Measurements from ENCODE around the gene FAHD2A.
"Not testable (repeated sequence)": the region's sequence is repeated elsewhere in the genome, so short reads cannot be mapped to it uniquely, and the experiment has no call there.

Gene FAHD2A

DNA sequence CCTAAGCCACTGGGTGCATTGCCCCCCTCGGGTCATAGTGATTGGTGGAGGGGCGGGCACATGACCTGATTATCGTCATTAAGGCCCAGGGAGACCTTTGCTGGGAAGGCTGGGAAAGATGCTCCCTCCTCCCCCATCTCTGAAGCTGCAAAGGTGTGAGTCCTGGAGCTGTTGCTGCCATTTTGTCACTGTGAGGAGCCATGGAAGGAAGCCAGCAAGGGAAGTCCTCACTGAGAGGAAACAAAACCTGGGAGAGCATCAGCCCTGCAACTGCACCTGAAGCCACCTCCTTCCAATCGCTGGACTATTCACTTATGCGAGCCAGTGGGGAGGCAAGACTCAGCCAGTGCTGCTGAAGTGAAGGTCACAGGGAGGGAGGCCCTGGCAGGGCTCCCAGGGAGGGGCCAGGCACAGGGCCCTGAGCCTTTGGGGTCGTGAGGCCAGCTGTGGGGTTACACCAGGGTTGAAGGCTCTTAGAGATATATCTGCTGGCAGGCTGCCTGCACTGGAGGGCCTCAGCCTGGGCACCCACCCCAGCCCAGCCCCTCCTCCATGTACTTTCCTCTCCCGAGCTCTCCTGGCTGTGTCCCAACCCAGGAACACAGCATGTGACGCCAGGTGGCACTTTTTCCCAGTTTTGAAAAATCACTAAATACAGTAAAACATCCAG is 10.7 kb upstream of the FAHD2A start:
- DNase-seq, result no peak

DNA sequence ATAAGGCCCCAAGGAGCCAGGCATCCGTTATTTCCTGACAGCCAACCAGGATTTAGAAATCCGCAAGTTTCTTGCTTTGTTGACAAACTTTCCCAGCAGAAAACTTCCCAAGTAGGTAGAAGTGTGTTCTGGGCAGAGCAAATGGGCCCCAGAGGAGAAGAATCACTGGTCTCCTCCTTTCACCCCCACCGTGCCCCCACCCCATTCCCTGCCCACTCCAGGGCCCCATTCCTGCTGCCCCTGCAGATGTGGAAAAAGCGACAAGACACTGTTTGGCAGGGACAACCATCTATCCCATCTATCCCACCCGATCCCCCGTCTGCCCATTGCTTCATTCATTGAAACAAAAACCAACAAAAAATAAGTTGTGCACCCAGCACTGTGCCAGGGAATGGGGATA is 10.2 kb upstream of the FAHD2A start:
- DNase-seq, result no peak

DNA sequence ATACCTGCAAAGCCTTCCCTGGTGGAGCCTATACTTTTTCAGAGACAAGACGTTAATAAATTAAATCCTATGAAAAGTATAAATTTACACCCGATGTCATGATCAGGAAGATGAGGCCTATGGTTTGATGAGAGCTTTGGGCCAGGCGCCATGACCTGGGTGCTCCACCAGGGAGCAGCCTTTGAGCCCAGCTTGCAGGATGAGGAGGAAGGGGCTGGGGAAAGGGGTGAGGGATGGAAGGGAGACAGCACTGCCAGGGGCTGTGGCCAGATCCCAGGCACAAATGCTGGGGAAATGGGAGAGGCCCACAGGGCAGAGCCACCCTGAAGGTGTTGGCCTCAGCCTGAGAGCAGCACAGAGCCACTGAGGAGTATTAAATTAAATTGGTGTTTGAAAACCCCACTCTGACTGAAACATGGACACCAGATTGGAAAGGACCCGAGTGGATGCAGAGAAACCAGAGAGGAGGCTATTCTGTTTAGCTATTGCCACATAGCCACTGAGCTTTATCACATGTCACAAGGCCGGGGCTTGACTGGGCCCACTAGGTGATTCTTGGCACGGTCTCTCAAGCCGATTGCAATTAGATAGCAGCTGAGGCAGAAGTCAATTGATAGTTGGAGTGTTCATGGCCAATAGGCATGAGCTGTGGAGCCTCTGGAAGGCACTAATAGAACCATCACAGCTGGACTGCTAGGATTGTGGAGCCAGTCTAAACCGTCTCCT is 9.6 kb upstream of the FAHD2A start:
- DNase-seq, result no peak

DNA sequence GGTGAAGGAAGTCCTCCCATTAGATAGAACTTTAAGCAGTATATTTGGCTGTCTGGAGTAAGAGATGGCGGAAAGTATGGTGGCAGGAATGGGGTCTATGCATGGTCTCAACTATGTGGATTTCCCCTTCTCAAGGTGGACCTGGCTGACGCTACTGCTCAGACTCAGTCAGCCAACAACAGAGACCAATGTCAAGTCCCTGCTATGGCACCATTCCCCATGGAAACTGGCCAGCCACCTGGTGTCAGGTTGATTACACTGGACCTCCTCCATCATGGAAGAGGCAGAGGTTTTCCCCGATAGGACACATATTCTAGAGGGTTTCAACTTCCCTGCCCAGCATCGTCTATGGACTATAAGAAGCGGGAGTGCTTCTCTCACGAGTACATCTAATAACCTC is 8.6 kb upstream of the FAHD2A start:
- DNase-seq, result no peak

DNA sequence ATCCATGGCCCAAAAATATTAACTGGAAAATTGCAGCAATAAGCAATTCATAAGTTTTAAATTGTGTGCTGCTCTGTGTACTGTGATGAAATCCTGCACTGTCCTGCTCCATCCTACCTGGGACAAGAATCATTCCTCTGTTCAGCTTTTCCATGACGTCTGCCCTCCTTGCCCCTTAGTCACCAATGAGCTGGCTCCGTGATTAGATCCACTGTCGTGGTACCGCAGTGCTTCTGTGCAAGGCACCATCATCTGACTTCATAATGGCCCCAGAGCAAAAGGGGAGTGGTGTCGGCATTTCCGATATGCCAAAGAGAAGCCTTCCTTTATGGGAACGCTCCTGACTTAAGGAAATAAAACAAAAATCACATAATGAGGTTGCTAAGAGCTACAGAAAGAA is 3.4 kb upstream of the FAHD2A start:
- DNase-seq, result no peak

DNA sequence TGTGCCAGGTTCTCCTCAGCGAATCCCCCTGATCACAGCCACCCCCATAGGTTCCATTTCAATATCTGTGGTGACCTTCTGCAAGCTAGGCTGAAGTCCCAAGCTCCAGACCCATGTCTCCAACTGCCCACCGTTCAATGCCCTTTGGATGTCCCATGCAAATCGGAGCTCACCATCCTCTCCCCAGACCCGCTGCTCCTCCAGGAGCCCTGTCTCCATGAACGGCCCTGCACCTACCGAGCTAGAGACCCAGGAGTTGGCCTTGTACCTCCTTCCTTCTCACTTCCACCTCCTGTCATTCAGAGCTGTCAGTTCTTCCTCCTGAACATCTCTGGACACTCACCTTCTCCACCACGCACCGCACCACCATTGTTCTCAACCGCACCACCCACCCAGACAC is 1.0 kb upstream of the FAHD2A start:
- DNase-seq, result no peak

DNA sequence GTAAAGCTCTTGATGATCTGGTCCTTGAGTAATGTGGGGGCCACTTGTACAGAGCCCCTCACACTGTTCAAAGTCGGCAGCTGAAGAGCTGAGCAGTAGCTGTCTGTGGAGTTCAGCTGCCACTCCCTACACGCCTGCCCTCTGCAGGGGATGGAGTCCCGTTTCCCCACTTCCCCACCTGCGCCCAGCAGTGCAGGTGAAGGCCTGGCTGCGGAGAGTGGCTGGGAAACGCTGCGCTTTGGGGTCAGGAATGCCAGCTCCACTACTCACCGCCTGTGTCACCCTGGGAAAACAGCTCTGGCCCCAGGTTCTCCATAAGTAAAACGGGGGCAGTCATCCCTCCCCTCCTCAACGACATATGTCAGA is 521 bp upstream of the FAHD2A start:
- DNase-seq, result not testable (repeated sequence)

DNA sequence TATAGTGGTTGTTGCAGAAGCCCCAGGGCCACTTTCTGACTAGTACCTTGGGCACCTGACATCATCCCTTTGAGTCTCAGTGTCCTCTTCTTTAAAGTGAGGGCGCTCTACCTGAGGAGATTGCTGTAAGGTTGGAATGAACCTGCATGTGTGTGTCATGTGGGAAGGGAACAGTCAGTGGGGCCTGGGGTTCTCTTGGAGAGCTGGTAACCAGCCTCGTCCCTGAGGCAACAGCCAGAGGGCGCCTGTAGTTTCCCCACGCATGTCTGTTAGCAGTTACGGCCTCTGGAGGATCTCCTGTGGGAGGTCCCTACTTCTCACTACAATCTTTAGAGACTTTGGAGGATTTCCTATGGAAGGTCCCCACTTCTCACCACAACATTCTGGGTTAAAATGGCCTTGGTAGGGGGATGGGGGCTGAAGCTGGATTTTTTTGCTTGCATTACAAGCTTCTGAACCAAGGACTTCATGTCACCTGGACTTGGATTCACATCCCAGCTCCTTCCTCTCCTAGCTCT is 755 bp downstream of the FAHD2A start:
- peak; percentile 39 for DNase-seq

DNA sequence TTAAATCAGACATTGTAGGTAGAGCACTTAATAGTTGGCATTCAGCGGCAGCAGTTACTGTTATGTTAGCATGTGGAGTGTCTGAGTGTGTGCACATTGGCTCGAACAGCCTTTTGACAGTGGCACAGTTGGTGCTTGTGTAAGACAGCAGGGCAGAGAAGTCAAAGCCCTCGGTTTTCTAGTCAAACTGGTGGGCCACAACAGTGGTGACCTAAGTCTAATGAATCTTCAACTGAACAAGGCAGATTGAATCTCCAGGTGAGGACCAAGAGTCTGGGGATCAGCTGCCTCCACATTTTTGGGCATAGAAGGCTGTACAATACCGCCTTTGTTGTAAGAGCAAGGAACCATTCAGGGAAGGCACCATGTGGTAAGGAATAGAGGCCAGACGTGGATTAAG is 1.3 kb downstream of the FAHD2A start:
- not testable (repeated sequence) for DNase-seq

DNA sequence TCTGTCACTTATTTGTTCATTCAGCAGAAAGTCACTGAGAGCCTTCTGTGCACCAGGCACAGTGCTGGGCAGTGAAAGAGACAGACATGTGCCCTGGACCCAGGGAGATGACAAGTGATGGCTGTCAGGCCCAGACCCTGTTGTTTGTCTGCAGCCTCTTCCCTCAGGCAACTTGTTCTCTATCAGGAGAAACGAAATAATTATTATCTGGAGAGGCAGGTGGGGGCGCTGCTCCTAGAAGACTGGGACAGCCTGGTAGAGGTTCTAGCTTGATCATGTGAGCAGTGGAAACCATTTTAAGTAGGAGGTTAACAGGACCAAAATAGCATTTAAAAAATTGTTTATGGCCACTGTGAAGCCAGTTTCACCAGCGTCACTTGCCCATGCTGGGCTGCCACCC is 2.2 kb downstream of the FAHD2A start:
- not testable (repeated sequence) for DNase-seq

DNA sequence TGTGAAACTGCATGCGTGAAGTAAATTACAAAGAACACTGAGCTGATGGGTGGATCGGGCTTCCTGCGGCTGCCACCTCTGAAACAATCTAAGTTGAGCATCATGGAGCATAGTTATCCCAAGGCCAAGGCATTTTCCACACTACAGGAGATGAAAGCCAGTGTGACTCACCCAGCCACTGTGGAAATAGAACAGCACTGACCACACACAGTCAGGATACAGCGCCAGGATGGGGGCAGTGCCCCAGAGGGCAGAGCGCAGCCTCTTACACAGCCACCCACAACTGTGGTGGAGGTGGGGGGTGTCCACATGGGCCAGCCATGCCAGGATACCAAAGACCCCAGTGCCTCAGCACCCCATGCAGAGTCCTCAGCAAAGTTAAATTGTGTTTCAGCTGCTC is 8.7 kb downstream of the FAHD2A start:
- DNase-seq, result not testable (repeated sequence)

DNA sequence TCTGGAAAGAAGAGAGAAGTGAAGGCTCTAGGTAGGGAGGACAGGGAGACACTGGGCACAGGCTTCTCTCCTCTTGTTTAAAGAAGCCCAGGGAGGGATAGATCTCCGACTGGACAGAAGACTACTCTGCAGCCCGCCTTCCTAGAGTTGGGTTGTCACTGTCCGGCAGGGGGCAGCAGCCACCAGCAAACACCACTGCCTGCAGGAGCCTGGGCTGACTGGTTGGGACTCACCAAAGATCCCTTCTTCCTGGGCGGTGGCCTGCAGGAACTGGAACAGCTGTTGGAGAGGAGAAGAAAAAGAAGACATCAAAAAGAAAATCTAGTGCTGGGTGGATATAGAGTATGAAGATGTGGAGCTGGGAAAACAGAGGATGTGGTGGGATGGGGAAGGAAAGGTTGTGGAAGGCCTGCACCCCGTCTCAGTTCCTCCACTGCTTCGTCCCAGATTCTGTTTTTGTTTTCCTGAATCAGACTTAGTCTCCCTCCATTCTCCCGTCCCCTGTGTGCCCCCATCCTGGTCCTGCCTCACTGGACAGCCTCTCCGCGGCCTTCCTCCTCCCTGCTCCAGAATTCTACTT is 11.6 kb downstream of the FAHD2A start:
- peak; percentile 56 for DNase-seq

DNA sequence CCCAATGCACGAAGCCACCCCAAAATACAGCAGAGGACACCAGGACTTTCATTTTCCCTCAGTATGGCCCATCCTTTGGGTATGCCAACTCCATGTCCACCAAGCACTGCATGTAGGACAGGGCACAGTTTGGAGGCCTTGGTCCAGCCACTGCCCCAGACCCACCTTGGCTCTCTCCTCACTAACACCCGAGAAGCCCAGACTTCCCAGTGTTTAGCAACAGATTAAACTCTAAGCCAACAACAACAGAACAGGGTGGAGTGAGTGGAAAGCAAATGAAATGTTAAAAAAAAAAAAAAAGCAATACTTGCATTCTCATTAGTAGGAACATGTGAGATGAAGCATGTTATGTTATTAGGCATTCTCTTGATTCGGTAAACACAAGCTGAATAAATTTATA is 12.6 kb downstream of the FAHD2A start:
- DNase-seq, result not testable (repeated sequence)

DNA sequence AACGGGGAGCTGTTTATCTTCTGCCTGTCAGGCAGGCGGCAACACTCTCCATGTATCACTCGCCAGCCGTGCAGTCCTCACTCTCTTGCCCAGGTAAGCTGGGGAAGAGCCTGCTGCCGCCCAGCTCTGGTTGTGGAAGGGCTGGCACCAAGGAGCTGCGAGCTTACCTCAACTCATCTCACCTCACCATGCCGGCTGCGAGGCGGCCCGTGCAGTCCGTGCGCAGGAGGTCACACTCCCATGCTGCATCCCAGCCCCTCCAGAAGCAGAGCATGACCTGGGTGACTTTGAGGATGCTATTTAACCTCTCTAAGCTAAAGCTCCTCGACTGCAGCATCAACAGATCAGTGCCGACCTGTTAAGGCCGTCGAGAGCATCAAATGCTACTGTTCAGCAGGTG is 13.1 kb downstream of the FAHD2A start:
- not testable (repeated sequence) for DNase-seq

DNA sequence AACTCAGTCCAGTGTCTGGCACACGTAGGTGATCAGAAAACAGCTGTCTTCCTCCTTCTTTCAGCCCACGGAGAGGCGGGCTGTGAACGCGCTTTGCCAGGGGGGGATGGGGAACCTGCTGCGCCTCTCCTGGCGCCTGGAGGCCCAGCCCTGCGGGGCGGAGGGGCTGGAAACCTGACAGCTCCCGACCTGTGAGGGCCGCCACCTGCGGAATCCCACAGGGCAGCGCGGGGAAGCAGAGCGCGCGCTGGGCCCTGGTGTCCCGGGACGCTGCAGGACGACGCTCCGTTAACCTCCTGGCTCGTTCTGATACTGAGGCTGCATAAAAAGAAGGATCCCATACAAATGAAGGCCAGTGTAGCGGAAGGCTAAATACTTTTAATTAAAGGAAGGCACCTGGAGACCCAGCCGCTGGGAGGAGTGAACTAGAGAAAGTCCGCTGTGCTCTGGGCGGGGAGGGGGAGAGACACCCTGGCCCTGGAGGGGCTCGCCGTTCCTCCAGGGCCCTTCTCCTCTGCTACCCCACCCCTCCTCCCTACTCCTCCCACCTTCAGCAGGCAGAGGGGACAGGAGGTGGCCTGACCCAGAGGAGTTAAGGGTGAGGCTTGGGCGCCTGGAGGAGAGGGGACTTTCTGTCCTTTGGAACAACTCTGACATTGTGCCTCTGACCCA is 24.8 kb downstream of the FAHD2A start:
- not testable (repeated sequence) for DNase-seq

DNA sequence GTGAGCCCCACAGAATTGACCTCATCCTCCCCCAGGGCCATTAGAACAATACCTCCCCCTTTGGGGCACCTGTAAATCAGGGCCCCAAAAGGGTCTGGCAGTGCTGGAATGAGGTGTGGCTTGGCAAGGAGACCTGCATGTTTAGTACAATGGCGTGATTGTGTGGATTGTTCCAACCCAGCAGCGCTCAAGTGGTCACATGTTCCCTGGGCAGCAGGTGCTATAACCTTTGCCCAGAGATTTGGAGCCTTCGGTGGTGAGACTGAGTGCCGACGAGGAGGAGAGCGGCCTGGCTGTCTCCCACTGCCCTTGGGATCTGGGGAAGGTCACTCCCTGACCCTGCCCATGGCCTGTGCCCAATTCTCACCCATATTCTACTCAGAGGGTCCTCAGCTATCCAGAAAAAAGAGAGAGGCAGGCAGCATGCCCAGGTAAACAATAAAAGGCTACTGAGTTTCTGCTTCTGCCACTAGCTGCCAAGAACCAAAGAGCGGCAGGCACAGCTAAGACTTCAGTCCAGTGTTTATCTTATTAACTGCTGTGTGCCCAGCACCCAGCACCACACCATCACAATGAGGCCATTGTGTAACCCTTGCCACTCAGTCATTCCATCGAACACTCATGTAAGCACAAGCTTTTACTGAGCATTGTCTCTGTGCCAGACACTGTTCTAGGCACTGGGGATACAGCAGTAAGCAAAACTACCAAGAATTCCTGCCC is 27.4 kb downstream of the FAHD2A start:
- not testable (repeated sequence) for DNase-seq

DNA sequence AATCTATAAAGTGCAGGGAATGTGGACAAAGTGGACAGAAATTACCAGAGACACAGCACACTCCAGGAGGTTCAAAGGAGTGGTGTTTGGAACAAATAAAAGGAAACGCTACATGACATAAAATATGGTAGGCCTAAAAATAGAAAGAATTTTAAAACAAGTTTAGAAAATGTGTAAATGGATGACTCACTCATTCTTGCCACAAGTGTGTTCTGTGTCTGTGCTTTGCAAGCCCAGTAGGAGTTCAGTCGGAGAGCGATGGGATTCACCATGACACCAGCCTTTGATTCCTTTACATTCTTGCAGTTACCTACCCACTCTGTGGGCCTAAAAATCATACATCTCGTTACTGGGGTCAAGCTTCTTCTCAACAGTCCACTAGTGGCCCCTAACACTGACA is 30.9 kb downstream of the FAHD2A start:
- DNase-seq, result not testable (repeated sequence)

DNA sequence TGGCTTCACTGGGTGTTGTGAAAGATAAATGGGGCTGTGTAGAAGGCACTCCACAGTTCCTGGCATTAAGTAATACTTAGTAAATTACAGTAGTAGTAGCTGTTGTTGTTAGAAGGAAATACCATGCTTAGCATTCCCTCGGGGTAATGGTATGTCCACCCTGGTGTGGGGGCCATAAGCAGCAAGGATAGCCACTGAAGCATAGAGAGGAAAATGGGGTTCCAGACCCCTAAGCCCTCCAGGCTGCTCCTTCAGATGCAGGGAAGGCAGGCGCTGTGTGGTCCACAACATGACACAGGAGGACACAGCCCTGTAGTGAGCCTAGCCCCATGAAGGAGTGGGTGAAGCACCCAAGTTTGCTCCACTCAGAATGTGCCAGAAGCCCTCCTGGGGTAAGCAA is 31.5 kb downstream of the FAHD2A start:
- not testable (repeated sequence) for DNase-seq

DNA sequence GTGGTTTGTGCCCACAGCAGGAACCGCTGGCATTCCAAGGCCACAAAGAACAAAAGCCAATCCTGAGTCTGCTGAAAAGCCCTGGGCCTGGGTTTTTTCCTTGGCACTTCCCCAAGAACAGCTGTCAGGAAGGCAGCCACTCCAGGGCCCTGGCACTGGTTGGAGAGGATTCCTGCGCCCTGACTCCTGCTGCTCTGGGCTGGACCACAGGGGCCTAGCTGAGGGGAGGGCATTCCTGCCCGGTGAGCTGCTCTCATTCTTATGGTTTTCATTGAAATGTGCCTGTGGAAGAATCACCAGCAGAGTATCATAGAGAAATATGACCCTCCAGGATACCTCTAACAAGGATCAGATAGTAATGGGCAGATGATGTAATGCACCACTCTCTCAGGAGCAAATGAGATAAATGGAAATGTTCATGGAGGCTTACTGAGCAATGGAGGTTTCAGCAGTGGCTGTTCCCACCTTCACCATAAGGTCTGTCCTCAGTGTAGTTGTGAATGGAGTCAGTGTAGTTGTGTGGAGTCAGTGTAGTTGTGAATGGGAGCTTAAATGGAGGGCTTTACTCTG is 32.1 kb downstream of the FAHD2A start:
- not testable (repeated sequence) for DNase-seq

DNA sequence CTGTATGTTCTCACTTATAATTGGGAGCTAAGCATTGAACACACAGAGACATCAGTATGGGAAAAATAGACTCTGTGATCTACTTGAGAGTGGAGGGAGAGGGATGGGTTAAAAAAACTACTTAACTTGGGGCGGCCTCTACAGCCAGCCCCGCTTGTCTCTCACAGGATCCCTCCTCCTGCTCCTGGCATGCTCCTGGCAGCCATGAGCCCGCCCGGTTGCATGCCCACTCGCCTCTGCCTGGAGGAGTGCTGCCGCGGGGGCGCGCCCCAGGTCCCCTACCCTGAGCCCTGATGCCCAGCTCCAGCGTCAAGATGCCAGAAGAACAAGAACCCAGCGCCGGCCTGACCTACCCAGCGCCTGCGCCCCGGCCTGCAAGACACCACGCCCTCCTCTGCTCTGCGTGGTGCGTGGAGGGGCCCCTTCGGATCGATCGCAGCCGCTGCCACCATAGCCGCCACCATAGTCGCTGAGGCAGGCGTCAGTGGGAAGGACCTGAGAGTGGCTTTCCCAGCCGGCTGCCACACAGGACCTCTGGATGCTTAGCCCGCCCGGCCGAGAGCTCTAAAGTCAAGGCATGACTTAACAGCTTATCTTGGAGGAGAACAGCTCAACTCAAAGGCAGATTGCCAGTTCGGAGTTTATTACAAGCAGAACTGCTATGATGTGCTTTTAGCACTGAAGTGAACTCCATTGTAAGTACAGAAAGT is 32.8 kb downstream of the FAHD2A start:
- DNase-seq, result not testable (repeated sequence)

DNA sequence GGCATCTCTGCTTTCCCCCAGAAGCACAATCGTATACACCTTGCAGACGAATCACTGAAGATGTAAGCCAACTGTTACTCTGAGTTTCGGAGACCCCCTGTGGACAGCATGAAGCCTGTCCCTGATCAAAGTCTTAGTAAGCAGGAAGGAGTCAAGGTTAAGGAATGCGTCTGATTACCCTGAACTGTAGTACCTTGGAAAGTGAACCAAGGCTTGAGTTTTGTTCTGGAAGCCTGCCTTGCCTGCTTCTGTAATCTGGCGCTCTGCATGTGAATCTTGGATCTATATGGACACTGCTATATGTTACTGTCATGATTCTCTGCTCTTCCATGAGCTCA is 33.3 kb downstream of the FAHD2A start:
- DNase-seq, result not testable (repeated sequence)
